PFSK-1 (cell line): ENCODE data around the gene SYNPO.

ENCODE experiments used
- POLR2AphosphoS5 ChIP-seq: IDR thresholded peaks from 2 replicates; pipeline ENCODE4 v1.6.1; 2012; ENCODE audit warnings: low read depth, mild to moderate bottlenecking, control low read depth, low read length, moderate library complexity
- TAF1 ChIP-seq: IDR thresholded peaks from 2 replicates; pipeline ENCODE4 v1.6.1; 2012; ENCODE audit warnings: low read length, control low read depth, borderline replicate concordance; ENCODE audit not compliant: insufficient read depth

- TF ChIP-seq POLR2AphosphoS5 (no peak), TAF1 (no peak)
Measured at GRCh38 chr5:150609843-150610584, 30.4 kb upstream of the SYNPO start.
